Mucosa of stomach (tissue), 1 donor: ENCODE measurements around the gene LEKR1.

Experiments
- H3K27me3 ChIP-seq: one replicate; pipeline ENCODE4 v1.7.0; 2013; ENCODE audit warnings: mild to moderate bottlenecking, low read length; ENCODE audit not compliant: control insufficient read depth, insufficient read depth
- H3K36me3 ChIP-seq: one replicate; pipeline ENCODE4 v1.7.0; 2013; ENCODE audit warnings: low read length; ENCODE audit not compliant: control insufficient read depth, insufficient read depth
- H3K4me1 ChIP-seq: one replicate; pipeline ENCODE4 v1.7.0; 2013; ENCODE audit warnings: mild to moderate bottlenecking, low read length; ENCODE audit not compliant: control insufficient read depth, insufficient read depth
- H3K4me3 ChIP-seq: one replicate; pipeline ENCODE4 v1.7.0; 2013; ENCODE audit warnings: low read length
- H3K9ac ChIP-seq: one replicate; pipeline ENCODE4 v1.7.0; 2013; ENCODE audit warnings: mild to moderate bottlenecking, low read length, moderate library complexity
- H3K9me3 ChIP-seq: one replicate; pipeline ENCODE4 v1.7.0; 2013; ENCODE audit warnings: mild to moderate bottlenecking, low read length, moderate library complexity; ENCODE audit not compliant: control insufficient read depth
- donor health status: Pancreatic carcinoma.

Gene LEKR1

DNA sequence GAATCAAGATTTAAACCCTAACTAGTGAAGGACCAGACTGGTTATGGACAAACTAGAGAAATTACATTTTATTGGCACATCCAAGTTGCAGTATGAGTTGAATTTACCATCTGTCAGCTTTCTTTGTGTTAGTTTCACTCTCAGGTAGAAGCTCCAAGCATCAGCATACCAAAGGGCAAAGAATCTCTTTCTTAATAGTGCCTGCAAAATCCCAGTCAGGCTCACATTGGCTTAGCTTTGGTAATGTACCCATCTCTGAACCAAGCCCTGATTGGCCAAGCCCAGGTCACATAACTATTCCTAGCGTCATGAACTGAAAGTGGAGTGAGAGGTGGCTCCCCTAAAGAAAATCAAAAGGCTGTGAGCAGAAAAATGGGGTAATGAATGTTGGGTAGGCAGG is 266.9 kb downstream of the LEKR1 start:
- Histone ChIP-seq H3K4me1 (peaks cover 33% of the 10 kb centered on the region), H3K4me3 (no peak overlapping the region), H3K36me3 (no peaks in the 10 kb centered on the region), H3K9ac (no peak overlapping the region), H3K9me3 (no peaks in the 10 kb centered on the region), H3K27me3 (no peaks in the 10 kb centered on the region)

DNA sequence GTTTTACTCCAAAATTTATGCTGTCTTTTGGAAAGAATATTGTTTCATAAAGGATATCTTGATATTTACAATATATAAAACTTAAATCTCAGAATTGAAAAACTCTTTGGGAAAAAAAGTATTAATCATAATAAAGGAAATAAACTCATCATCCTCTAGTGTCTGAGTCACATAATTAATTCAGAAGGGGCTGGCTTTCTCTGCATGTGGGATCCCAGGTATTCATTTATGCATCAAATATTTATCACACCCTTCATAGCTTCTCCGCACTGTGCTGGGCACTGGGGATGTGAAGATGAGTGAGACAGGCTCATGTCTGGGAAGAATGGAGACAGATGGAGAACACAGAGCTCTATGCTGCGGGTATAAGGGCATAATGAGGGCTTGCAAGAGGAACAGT is 268.1 kb downstream of the LEKR1 start:
- Histone ChIP-seq H3K9ac (no peak overlapping the region), H3K9me3 (no peaks in the 10 kb centered on the region), H3K27me3 (no peaks in the 10 kb centered on the region), H3K4me3 (no peak overlapping the region), H3K36me3 (no peaks in the 10 kb centered on the region), H3K4me1 (peaks cover 29% of the 10 kb centered on the region)

DNA sequence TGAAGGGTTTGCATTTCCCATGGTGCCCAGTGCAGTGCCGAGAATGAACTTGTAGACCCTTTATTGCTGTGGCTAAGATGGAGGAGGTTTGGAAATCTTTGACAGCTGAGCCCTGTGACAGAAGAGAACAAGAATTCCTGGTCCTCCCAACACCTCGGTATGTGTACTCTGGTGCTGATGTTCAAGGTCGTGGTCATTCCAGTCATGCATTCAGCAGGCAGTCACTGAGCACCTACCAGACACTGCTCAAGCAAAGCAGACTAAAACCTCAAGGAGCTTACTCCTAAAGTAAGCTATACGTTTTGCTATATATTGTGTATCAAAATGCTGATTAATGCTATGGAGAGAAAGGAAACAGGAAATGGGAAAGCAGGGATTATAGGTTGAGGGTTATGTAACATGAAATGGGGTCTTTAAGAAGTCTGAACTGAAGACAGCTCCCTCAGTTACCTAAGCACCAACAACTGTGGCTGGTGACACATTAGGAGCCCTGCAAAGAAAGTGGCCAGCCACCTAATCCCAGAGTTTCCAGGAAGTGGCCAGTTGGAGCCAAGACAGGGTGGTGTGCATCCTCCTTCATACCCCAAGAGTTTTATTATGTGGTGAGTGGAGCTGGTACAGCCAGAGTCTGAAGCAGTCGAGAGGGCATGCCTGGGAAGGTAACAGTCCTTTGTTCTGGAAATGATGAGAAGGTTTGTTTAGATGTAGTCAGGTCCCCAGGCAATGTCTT is 268.8 kb downstream of the LEKR1 start:
- no peaks in the 10 kb centered on the region for H3K36me3 ChIP-seq
- H3K4me3 ChIP-seq, result no peak overlapping the region
- no peak overlapping the region for H3K9ac ChIP-seq
- H3K4me1 ChIP-seq, result peaks cover 23% of the 10 kb centered on the region
- H3K27me3 ChIP-seq, result no peaks in the 10 kb centered on the region
- no peaks in the 10 kb centered on the region for H3K9me3 ChIP-seq
